HG02981 (cell line): ENCODE measurements around the gene C1QTNF3.
"Not testable (repeated sequence)": the region's sequence is repeated elsewhere in the genome, so short reads cannot be mapped to it uniquely, and the experiment has no call there.

ENCODE experiments used
- ATAC-seq: cut with Tn5 transposase; IDR thresholded peaks from one replicate; pipeline ENCODE4 v1.9.1; 2021; ENCODE audit warnings: mild to moderate bottlenecking, moderate library complexity; ENCODE audit not compliant: unreplicated experiment

The C1QTNF3 gene

GRCh38 chr5:34053133-34053532, 10.1 kb upstream of the C1QTNF3 start:
- no peak for ATAC-seq

GRCh38 chr5:34051374-34051980, 8.5 kb upstream of the C1QTNF3 start:
- no peak for ATAC-seq

- no peak for ATAC-seq
Measured at GRCh38 chr5:34047774-34048572, 5.0 kb upstream of the C1QTNF3 start.

GRCh38 chr5:34047143-34047542, 4.1 kb upstream of the C1QTNF3 start:
- no peak for ATAC-seq

GRCh38 chr5:34045996-34046395, 3.0 kb upstream of the C1QTNF3 start:
- ATAC-seq = no peak

- ATAC-seq = no peak
Measured at GRCh38 chr5:34045023-34045422, 2.0 kb upstream of the C1QTNF3 start.

GRCh38 chr5:34042321-34042720, 692 bp downstream of the C1QTNF3 start:
- ATAC-seq = no peak

- peak; percentile 66 for ATAC-seq
Measured at GRCh38 chr5:34041247-34041972, 1.6 kb downstream of the C1QTNF3 start.

- ATAC-seq = no peak
Measured at GRCh38 chr5:34040472-34040871, 2.5 kb downstream of the C1QTNF3 start.

GRCh38 chr5:34039398-34040157, 3.4 kb downstream of the C1QTNF3 start:
- no peak for ATAC-seq

- ATAC-seq = no peak
Measured at GRCh38 chr5:34038838-34039237, 4.2 kb downstream of the C1QTNF3 start.

GRCh38 chr5:34038390-34038789, 4.6 kb downstream of the C1QTNF3 start:
- no peak for ATAC-seq

- ATAC-seq = no peak
Measured at GRCh38 chr5:34037726-34038125, 5.3 kb downstream of the C1QTNF3 start.

GRCh38 chr5:34035756-34036155, 7.3 kb downstream of the C1QTNF3 start:
- no peak for ATAC-seq

- peak; percentile 69 for ATAC-seq
Measured at GRCh38 chr5:34034534-34035327, 8.3 kb downstream of the C1QTNF3 start.

GRCh38 chr5:34031966-34032365, 11.0 kb downstream of the C1QTNF3 start:
- ATAC-seq = no peak

GRCh38 chr5:34031117-34031516, 11.9 kb downstream of the C1QTNF3 start:
- ATAC-seq = no peak

- not testable (repeated sequence) for ATAC-seq
Measured at GRCh38 chr5:34030585-34030984, 12.4 kb downstream of the C1QTNF3 start.

- no peak for ATAC-seq
Measured at GRCh38 chr5:34030048-34030447, 13.0 kb downstream of the C1QTNF3 start.

- ATAC-seq = no peak
Measured at GRCh38 chr5:34028349-34028748, 14.7 kb downstream of the C1QTNF3 start.
